HL-60 (cell line): ENCODE results near the gene MAP3K5.

Experiments
- POLR2AphosphoS5 ChIP-seq: IDR thresholded peaks from 2 replicates; pipeline ENCODE4 v1.6.1; 2012; ENCODE audit warnings: low read depth
- SPI1 ChIP-seq: IDR thresholded peaks from 2 replicates; pipeline ENCODE4 v1.6.1; 2012; ENCODE audit warnings: low read depth, mild to moderate bottlenecking, borderline replicate concordance
- TF ChIP-seq, protein P1 (sequence below): IDR thresholded peaks from one replicate; pipeline ENCODE4 v1.5.1; 2011; ENCODE audit warnings: low read length, control low read depth, inconsistent platforms; ENCODE audit not compliant: insufficient read depth
- TF ChIP-seq, protein P2 (sequence below): IDR thresholded peaks from 2 replicates; pipeline ENCODE4 v1.6.1; 2012; ENCODE audit warnings: low read depth; ENCODE audit not compliant: insufficient replicate concordance

- TF ChIP-seq POLR2AphosphoS5 (no peak), SPI1 (no peak)
- TF ChIP-seq, protein P1, sequence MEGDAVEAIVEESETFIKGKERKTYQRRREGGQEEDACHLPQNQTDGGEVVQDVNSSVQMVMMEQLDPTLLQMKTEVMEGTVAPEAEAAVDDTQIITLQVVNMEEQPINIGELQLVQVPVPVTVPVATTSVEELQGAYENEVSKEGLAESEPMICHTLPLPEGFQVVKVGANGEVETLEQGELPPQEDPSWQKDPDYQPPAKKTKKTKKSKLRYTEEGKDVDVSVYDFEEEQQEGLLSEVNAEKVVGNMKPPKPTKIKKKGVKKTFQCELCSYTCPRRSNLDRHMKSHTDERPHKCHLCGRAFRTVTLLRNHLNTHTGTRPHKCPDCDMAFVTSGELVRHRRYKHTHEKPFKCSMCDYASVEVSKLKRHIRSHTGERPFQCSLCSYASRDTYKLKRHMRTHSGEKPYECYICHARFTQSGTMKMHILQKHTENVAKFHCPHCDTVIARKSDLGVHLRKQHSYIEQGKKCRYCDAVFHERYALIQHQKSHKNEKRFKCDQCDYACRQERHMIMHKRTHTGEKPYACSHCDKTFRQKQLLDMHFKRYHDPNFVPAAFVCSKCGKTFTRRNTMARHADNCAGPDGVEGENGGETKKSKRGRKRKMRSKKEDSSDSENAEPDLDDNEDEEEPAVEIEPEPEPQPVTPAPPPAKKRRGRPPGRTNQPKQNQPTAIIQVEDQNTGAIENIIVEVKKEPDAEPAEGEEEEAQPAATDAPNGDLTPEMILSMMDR: no peak
- TF ChIP-seq, protein P2, sequence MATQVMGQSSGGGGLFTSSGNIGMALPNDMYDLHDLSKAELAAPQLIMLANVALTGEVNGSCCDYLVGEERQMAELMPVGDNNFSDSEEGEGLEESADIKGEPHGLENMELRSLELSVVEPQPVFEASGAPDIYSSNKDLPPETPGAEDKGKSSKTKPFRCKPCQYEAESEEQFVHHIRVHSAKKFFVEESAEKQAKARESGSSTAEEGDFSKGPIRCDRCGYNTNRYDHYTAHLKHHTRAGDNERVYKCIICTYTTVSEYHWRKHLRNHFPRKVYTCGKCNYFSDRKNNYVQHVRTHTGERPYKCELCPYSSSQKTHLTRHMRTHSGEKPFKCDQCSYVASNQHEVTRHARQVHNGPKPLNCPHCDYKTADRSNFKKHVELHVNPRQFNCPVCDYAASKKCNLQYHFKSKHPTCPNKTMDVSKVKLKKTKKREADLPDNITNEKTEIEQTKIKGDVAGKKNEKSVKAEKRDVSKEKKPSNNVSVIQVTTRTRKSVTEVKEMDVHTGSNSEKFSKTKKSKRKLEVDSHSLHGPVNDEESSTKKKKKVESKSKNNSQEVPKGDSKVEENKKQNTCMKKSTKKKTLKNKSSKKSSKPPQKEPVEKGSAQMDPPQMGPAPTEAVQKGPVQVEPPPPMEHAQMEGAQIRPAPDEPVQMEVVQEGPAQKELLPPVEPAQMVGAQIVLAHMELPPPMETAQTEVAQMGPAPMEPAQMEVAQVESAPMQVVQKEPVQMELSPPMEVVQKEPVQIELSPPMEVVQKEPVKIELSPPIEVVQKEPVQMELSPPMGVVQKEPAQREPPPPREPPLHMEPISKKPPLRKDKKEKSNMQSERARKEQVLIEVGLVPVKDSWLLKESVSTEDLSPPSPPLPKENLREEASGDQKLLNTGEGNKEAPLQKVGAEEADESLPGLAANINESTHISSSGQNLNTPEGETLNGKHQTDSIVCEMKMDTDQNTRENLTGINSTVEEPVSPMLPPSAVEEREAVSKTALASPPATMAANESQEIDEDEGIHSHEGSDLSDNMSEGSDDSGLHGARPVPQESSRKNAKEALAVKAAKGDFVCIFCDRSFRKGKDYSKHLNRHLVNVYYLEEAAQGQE: no peak
These were observed 19.0 kb upstream of the MAP3K5 start for GRCh38 chr6:136811272-136811671.
